Omental fat pad (tissue), 4 donors: Measurements from ENCODE around the gene ATXN7L1. TPM values are rescaled to one million over a fixed set of nuclear protein-coding genes. Genes with fewer than 3 reads are reported as not detected.

Source experiments
- ATAC-seq: fragments of 150-250 bp; one replicate; pipeline ENCODE4 v1.9.1; 2016; ENCODE audit warnings: mild to moderate bottlenecking, moderate library complexity; ENCODE audit not compliant: low FRiP score
- DNase-seq: peaks from one replicate; pipeline ENCODE4 v3.0.0-alpha.2; 2019; ENCODE audit warnings: low spot score
- CTCF ChIP-seq, 3 donors: fragments of 450-650 bp; IDR thresholded peaks; one replicate each; pipeline ENCODE4 v1.5.1; 2016 to 2017; ENCODE audit warnings: antibody characterized with exemption in 3 of 3, mild to moderate bottlenecking in 3 of 3, moderate library complexity in 2 of 3
- total RNA-seq, 4 donors: library from RNA; depleted of rRNA; stranded (reverse); fragments of >200 nt; gene quantifications; one replicate each; pipeline ENCODE4 v1.1.0, GENCODE V29; 2016

Gene ATXN7L1
- total RNA-seq, 4 donors from 2014 or later: 10.6 to 19.5 (median 12.2) TPM

DNA sequence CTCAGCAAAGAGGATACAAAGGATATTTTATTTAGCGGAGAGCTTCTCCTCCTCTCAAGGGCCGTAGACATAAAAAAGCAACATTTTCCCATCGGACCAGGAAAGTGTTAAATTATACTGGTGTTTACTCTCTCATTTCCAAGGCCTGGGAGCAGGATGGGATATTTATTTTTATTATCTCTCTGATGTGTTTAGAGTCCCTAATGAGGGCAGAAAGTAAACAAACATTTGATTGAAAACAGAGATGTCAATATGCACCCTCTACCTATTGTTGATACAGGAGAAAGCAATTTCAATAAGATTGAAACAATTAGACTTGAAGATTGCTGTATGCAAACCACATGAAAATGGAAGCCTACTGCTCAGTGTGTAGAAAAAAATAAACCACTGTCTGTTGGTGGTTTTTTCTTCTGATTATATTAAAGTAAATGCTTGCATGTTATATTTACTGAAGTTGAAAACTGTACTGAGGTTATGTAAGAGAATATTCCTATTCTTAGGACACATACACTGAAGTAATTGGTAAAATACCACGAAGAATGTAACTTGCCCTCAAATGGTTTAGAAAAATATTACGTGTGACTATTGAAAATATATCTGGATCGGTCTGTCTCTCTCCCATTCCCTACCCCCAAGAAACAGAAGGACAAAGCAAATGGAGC lies 59.3 kb downstream of the ATXN7L1 start:
- no peak for TF ChIP-seq CTCF (IDR thresholded peaks at IDR 0.05)
- no peak for ATAC-seq

DNA sequence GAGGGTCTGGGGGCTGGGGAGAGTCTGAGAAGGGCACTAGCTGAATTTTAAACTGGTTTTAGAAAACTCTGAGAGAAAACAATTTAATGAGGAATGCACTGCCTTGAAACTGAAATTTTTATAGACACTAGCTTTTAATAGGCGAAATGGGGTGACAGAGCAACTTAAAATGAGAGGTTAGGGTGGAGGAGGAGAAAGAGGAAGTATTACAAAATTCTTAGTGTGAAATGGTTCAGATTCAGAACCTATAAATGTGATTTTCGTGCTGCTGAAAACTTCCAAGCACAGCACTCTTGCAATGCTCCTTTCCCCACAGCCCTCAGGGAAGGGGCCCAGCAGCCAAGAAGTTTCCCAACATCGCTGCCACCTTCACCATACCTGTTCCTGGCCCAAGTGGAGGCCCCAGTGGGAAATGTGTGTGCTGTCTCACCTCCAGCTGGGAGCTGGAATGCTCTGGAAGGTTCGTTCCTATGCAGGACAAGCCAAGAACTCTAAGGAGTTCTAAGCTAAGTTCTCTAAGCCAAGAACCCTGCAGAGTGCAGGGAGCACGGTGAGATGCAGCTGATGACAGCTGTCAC lies 60.0 kb downstream of the ATXN7L1 start:
- TF ChIP-seq CTCF (IDR thresholded peaks at IDR 0.05): no peak
- no peak for ATAC-seq

More for the DNA sequence above, 59.3 kb downstream of the ATXN7L1 start:
- no peak for DNase-seq

GRCh38 chr7:105815576-105815975 lies 60.8 kb downstream of the ATXN7L1 start:
- no peak for TF ChIP-seq CTCF (IDR thresholded peaks at IDR 0.05)
- ATAC-seq (no peak), DNase-seq (no peak)

More for the DNA sequence above, 60.0 kb downstream of the ATXN7L1 start:
- no peak for DNase-seq

GRCh38 chr7:105814481-105814880 lies 61.9 kb downstream of the ATXN7L1 start:
- DNase-seq (no peak), ATAC-seq (no peak)
- TF ChIP-seq CTCF (IDR thresholded peaks at IDR 0.05): no peak

GRCh38 chr7:105811189-105811847 lies 65.1 kb downstream of the ATXN7L1 start:
- TF ChIP-seq CTCF (IDR thresholded peaks at IDR 0.05): no peak
- DNase-seq: no peak
- ATAC-seq: no peak

DNA sequence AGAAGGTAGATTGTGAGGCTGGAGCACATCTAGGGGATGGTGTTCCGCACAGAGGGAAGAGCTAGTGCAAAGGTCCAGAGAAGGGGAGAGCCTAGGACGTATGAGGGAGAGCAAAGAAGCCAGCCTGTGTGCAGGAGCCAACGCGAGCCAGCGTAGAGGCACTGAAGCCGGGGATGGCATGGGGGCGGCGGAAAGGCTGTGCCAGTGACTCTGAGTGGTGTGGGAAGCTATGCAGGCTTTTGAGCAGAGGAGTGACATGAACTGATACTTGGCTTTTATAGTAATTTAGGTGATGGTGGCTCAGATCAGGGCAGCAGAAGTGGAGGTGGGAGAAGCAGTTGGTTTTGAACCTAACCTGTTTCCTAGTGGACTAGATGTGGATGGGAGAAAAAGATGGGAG lies 65.8 kb downstream of the ATXN7L1 start:
- DNase-seq (no peak), ATAC-seq (no peak)
- TF ChIP-seq CTCF (IDR thresholded peaks at IDR 0.05): no peak
